Eye (tissue), 1 donor: ENCODE results near the gene RNGTT.
"Not testable (repeated sequence)": the region's sequence is repeated elsewhere in the genome, so short reads cannot be mapped to it uniquely, and the experiment has no call there.

Experiments used
- DNase-seq: peaks from one replicate; pipeline ENCODE4 v3.0.0-alpha.2; 2015

RNGTT gene

DNA sequence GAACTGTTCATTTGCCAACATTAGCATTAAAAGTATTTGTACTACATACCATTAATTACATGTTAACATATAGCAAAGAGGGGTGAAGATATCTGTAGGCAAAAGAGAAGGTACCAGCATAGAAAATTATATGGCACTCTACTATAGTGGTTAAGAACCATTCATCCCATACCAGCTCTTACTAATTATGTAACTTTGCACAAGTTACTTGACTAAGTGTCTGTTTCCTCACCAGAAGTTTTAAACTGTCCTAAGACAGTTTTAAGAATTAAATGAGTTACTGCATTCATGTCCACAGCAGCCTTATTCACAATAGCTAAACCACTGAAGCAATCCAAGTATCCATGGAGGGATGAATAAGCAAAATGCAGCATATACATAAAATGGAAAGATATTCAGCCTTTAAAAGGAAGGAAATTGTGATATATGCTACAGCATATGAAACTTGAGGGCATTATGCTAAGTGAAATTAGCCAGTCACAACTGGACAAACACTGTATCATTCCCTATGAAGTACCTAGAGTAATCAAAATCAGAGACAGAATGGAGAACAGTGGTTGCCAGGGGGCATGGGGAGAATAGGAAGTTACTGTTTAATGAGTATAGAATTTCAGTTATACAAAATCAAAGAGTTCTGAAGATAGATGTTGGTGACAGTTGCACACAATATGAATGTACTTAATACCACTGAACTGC lies 98.9 kb downstream of the RNGTT start:
- no peak for DNase-seq

DNA sequence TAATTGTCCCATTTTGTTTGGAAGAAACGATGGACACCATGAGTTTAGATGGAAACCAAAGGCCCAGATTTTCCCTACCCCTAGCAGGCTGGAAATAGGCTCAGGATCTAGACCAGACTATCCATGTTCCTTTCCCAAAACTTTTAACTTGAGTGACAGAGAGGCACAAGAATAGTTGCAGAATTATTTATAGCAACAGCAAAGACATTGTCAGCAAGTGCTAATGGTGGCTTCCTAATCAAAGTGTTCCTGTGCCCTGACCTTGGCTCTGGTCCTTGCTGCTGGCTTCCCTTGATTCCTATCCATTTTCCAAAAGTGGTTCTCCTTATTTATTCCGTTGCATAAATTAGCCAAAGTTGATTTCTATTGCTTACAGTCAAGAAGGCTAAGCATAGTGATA lies 103.1 kb downstream of the RNGTT start:
- DNase-seq, result no peak

DNA sequence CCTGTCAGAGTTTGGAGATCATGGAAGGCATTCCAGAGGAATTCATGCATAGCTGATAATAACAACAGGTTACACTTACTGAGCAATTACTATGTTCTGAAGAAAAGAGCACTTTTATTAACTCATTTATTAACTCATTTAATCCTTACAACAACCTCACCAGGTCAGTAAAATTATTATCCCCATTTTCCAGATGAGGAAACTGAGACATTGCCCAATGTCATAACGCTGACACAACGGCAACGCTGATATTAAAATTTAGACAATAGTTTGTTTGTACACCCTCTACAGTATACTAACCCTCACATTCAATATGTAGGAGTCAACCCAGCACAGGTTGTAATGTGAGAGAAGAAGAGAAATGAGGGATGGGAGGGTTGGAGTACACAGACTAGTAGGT lies 105.0 kb downstream of the RNGTT start:
- no peak for DNase-seq

DNA sequence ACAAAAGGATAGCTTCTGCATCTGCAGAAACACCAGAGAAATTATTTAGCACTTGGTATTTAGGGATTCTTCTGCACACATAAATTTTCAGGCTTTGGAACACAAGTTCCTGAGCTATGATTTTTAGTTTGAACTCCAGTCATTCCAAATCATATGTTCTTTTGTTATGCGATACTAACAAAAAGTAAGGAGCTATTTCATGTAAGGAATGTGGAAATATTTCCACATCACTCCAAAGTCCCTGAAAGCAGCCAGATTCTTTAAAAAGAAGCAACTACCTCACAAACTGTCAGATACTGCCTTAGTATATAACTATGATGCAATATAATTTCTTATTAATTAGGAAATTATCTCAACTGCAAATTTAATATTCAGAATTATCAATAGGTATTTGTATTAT lies 106.9 kb downstream of the RNGTT start:
- no peak for DNase-seq

DNA sequence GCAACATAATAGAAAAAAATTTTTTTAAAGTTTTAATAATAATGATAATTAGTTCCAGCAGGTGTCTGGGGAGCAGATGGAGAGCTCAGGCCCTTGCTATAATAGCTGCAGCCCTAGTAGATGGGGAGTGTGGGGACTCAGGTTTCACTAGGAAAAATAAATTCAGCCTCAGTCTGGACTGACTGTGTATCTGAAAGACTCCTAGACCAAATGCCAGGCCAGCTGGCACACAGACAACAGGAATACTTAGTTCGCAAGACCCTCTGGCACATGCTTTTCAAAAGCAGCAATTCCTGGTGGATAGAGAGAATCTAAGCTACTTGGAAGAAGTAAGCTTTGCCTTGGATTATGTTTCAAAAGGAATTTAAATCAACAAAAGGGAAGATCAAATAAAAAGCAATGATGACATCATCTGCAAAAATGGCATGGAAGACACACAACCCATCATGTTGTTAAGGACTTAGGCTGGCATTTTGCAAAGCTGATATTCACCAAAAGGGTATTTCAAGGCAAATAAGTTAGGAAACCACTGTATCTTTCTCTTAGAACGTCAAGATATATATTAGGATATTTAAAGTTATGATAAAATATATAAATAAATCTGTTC lies 107.8 kb downstream of the RNGTT start:
- DNase-seq, result peak; percentile 56

DNA sequence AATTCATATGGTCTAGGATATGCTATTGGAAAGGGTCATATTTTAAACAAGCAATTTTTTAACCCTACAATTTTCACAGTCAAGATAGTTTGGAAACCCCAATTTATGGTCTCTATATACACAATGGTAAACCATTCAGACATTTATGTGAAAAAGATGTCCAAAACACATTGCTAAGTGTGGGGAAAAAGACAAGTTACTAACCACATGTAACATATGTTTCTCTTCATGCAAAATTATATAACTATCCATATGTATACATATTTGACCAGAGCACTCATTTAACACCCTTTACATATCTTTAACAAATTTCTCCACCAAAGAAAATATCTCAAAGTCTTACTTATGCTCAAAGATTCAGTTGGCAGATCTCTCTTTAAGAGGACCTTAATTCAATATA lies 110.6 kb downstream of the RNGTT start:
- no peak for DNase-seq

DNA sequence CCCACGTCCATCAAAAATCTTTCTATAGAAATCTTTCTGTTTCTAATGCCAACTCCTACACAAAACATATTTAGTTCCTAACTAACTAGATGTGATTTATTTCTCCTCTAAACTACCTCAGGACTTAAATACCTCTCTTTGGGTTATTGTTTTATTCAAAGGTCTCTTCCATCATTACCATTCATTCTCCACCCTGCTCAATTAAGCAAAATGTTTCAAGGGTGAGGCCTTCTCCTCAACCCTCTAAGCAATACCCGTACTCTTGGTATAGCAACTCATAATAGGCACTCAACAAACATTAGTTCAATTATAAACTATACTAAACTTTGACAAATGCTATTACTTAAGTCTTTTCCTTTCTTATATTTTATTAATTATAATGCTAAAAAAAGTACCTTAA lies 111.4 kb downstream of the RNGTT start:
- no peak for DNase-seq

DNA sequence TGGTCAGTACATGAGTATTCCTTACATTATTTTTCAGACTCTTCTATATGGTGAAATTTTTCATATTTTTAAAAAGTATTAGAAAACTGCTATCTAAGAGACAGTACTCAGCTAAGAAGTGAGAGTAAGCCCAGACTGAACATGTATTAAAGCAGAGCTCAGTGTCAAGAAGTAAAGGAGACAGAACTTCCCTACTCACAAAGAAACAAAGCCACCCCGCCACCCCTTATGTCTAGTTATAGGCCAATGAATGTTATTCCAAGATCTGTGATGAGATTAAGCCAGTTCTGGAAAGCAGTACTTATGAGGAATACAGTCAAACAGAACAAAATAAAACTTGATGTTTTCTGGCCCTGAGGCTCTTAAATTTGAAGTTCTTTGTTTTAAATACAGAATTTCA lies 114.5 kb downstream of the RNGTT start:
- DNase-seq, result no peak

DNA sequence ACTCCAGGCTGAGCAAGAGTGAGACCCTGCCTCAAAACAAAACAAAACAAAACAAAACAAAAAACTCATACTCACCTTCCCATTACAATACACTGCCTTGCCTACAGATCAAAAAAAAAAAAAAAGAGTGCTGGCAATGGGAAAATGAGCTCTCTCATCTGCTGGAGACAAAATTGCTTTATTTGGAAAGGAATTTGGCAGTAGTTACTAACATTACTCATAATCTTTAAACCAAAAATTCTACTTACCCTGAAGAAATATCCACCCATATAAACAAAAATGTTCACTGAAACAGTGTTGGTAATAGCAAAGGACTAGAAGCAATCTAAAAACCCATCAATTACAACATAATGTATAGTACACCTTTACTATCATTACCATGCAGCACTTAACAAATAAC lies 120.4 kb downstream of the RNGTT start:
- DNase-seq, result no peak

DNA sequence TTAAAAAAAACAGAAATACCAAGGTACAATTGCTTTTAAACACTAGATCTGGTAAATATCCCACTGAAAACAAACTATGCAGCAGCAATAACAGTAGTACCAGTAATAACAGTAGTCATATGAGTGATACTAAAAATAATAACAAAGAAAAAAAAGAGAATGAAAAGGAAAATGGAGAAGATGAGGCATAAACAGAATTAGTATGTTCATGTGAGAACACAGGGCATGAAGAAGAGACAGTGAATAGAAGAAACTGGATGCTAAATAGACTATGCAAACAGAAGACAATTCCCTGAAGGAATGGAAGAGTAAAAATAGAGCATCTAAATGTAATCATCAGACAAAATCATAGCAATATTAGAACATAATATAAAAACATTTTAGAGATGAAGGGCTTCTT lies 121.1 kb downstream of the RNGTT start:
- no peak for DNase-seq

DNA sequence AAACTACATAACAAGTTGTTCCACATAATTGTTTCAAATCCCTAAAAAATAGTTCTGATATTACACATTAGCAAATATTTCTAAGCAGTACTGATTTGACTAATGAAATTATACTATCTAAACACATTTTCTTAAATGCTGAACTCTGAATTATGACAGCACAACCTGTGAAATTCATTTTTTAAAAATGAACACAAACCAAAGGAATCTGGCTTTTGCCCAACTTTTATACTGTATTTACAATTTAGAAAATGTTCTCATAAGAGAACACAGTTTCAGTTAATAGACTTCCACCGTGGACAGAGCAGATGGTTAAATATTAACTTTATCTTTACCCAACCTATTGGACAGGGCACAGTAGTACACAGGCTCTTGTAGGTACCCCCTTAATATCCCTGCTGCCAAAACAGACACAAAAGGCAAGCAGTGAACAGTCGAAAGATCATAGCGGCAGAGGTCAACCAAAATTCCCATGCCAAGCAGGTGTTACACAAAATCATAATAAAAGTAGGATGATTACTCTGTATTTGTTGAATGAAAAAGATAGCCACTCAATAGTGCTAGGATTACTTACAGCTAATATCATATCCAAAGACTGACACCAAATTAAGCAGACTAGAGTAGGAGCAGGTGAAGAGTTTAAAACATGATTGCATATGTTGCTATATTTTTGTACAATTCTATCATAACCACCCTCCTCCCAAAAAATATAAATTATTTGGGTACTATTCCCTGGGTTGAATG lies 122.5 kb downstream of the RNGTT start:
- no peak for DNase-seq

DNA sequence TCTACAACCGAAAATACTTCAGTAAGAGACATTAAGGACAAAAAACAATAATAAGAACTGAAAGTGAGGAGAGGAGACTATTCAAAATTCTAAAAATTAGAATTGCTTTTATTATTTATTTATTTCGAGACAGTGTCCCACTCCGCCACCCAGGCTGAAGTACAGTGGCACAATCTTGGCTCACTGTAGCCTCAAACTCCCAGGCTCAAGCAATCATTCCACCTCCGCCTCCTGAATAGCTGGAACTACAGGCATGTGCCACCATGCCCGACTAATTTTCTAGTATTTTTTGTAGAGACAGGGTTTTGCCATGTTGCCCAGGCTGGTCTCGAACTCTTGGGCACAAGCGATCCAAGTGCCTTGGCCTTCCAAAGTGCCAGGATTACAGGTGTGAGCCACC lies 123.1 kb downstream of the RNGTT start:
- no peak for DNase-seq

DNA sequence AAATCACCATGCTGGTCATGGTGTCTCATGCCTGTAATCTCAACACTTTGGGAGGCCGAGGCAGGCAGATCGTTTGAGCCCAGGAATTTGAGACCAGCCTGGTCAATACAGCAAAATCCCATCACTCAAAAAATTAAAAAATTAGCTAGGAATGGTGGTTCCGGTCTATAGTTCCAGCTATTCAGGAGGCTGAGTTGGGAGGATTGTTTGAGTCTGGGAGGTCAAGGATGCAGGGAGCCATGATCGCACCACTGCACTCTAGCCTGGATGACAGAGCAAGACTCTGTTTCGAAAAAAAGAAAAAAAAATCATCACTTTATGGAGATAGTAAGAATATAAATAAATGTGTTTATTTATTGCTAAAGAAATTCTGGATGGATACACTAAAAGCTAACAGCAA lies 124.1 kb downstream of the RNGTT start:
- no peak for DNase-seq

DNA sequence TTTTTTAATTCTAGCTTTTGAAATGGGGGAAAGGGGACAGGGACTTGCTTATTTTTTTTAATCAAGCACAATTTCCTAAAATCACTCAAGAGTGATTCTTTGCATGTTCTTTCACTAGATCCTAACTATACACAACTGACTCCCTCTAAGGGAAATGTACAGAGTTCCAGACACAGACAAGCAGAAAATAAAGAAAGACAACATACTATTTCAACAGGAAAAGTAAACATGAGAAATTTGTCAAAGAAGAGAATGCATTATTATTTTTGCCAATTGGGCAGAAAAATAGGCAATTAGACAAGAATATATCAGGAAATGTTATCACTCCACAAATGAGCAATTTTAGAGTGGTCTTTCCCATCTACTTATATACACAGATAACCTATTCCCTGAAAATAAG lies 128.2 kb downstream of the RNGTT start:
- DNase-seq, result no peak

DNA sequence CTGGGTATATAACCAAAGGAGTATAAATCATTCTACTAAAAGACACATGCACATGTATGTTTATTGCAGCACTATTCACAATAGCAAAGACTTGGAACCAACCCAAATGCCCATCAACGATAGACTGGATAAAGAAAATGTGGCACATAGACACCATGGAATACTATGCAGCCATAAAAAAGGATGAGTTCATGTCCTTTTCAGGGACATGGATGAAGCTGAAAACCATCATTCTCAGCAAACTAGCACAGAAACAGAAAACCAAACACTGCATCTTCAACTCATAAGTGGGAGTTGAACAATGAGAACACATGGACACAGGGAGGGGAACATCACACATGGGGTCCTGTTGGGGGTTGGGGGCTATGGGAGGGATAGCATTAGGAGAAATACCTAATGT lies 130.3 kb downstream of the RNGTT start:
- not testable (repeated sequence) for DNase-seq

DNA sequence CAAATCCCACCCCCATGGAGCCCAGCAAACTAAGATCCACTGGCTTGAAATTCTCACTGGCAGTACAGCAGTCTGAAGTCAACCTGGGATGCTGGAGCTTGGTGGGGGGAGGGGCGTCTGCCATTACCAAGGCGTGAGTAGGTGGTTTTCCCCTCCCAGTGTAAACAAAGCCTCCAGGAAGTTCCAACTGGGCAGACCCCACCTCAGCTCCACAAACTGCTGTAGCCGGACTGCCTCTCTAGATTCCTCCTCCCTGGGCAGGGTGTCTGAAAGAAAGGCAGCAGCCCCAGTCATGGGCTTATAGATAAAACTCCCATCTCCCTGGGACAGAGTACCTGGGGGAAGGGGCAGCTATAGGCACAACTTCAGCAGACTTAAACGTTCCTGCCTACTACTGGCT lies 135.8 kb downstream of the RNGTT start:
- DNase-seq, result not testable (repeated sequence)

DNA sequence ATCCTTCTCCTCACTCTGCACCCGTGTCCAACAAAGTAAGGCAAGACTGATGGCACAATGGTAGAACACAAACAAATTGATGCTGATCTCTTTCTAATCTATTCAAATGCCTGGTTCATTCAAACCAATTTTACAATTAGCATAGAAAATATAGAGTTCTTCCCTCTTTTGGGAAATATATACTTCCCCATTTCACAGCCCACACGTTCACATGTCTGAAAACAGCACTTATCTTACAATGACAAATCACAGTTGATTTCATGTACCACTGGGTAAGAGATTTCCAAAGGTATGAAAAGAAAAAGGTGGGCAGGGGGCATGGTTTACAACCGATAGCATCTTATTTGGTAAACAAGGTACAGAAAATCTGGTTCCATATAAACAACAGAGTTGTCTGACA lies 137.6 kb downstream of the RNGTT start:
- no peak for DNase-seq

DNA sequence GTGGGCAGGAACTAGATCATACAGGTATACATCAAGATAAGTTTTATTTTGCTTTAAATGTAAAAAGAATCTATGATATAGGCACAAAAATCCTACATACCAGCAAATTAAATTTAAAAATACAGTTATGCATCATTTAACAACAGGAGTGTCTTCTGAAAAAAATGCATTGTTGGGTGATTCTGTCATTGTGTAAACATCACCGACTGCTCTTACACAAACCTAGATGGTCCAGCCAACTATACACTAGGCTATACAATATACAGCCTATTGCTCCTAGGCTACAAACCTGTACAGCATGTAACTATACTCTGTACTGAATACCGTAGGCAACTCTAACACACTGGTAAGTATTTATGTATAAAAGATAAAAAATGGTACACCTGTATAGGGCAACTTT lies 139.4 kb downstream of the RNGTT start:
- DNase-seq, result no peak

DNA sequence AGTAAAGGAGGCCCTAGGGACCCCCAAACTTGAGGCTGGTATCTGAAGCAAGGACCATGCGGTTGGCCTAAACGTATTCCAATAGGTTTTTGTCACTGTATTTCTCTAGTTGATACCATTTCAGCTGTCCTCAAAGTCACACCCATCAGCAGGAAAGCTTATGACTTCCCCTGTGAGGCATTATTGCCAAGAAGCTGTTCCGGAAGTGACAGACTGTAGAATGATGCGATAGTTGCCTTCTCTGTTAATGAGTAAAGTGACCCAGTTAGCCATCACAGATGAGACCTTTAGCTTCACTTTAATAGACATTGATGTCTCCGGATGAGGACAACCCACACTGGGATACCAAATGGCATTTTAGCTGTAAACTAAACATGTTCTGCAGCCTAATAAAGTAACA lies 147.9 kb downstream of the RNGTT start:
- DNase-seq, result peak; percentile 35

DNA sequence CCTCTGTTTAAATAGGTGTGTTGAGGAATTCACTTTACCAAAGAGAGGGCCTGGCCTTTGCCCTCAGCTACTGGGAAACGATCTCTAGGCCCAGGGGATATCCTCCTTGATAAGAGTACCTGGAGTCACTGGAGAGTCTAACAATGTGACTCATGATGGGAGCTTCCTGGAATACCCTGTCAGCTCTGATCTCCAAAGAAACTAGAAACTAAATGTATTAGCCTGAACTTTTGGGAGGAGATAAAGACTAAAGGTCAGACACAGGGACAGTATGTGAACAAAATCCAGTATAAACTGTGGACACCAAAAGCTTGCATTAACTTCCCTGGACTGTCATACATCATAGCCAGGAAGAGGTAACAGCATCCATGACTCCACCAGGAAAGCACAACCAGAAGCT lies 148.5 kb downstream of the RNGTT start:
- no peak for DNase-seq

DNA sequence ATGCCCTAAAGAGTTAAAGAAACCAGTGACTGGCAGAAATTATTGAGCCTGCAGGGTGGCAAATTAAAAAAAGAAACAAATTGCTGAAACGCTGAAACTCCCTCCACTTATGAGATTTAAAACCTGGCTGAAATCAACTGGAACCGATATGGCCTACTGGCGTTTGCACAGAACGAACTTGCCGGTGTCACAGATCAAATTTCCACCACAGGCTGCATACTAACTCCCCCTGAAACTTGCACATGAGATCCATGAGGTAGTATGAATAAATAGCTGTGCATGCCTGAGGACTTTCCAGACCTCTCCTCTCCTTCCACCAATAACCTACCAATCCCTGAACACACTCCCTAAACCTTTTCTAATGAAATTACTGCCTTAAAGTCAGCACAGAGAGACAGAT lies 150.4 kb downstream of the RNGTT start:
- DNase-seq, result no peak

DNA sequence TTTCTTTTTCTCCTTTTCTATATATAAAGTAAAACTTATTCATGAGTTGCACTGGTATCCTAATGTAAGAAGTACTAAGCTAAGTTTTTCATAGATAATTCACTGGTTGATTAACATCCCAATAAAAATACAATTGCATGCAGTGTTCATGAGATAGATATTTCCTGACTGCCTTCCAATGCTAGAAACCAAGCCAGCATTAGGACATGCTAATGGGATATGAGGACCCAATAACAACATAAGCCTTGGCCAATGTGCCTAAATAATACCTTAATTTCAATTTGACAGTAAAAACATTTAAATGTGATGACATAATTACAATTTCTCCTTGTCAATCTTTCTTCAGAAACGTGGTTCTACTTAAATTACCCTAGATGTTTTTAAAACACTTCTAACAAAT lies 152.7 kb downstream of the RNGTT start:
- DNase-seq, result no peak

DNA sequence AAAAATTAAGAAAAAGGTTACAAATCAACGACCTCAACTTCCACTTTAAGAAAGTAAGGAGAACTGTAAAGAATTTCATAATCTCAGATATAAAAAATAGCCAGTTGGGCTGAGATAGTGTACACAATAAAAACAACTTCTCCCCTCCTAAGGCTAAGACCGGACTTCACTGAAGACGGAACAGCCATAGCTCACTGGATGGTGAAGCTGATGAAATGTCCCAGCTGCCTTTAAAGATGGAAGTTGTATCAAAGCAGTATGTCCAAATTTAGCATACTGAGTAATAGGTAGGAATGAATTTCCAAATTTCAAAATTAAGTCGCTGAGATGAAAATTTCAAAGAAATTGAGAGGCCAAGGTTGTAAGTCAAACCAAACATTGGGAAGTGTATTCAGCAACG lies 153.3 kb downstream of the RNGTT start:
- no peak for DNase-seq

DNA sequence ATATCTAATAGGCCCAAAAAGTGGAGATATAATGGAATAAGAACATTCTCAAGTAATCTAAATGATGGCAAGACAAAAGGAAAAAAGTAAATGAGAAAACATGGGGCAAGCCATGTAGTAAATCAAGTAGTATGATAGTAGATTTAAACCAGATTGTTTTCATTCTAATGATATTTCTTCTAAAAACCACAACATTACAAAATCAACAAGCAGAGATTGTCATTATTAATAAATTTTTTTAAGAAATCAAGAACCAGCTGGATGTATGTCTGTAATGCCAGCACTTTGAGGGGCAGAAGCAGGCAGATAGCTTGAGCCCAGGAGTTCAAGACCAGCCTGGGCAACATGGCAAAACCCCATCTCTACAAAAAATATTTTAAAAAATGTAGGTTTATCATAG lies 155.0 kb downstream of the RNGTT start:
- DNase-seq, result no peak

DNA sequence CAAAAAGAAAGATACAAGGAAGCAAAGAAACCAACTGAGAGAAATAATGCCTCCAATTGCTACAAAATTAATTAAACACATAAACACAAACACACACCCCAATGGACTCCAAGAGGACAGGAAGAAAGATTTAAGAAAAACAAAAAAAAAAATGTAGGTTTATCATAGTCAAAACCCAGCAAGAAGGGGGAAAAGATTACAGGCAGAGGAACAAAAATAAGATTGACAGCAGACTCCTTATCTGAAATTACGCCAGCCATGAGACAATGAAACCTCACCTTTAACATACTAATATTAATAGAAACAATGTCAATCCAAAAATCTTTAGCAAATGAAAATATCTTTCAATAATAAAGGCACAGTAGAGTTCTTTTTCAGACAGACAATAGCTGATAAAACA lies 155.8 kb downstream of the RNGTT start:
- no peak for DNase-seq
